Measurements from ENCODE around the gene CCNY.
"Not testable (repeated sequence)": the region's sequence is repeated elsewhere in the genome, so short reads cannot be mapped to it uniquely, and the experiment has no call there.

The CCNY gene

GRCh38 chr10:35387768-35388167 is 51.5 kb downstream of the CCNY start:
- FAIRE-seq, result no peak

GRCh38 chr10:35388197-35388596 is 51.9 kb downstream of the CCNY start:
- FAIRE-seq, result no peak

GRCh38 chr10:35388682-35389081 is 52.4 kb downstream of the CCNY start:
- no peak for FAIRE-seq

- no peak for FAIRE-seq
Measured at GRCh38 chr10:35390161-35390840, 54.0 kb downstream of the CCNY start.

- FAIRE-seq, result no peak
Measured at GRCh38 chr10:35390843-35391152, 54.5 kb downstream of the CCNY start.

GRCh38 chr10:35391153-35391953 is 55.0 kb downstream of the CCNY start:
- no peak for FAIRE-seq

- FAIRE-seq, result no peak
Measured at GRCh38 chr10:35391954-35392262, 55.6 kb downstream of the CCNY start.

GRCh38 chr10:35392482-35393228 is 56.3 kb downstream of the CCNY start:
- no peak for FAIRE-seq

GRCh38 chr10:35394411-35394851 is 58.1 kb downstream of the CCNY start:
- FAIRE-seq, result no peak

- FAIRE-seq, result no peak
Measured at GRCh38 chr10:35394934-35395333, 58.6 kb downstream of the CCNY start.

GRCh38 chr10:35396560-35397434 is 60.5 kb downstream of the CCNY start:
- FAIRE-seq, result no peak

GRCh38 chr10:35397953-35398352 is 61.6 kb downstream of the CCNY start:
- FAIRE-seq, result no peak

GRCh38 chr10:35398355-35398754 is 62.0 kb downstream of the CCNY start:
- FAIRE-seq, result no peak

- FAIRE-seq, result no peak
Measured at GRCh38 chr10:35398908-35399307, 62.6 kb downstream of the CCNY start.

GRCh38 chr10:35399414-35400009 is 63.2 kb downstream of the CCNY start:
- FAIRE-seq, result no peak

GRCh38 chr10:35400595-35401268 is 64.4 kb downstream of the CCNY start:
- no peak for FAIRE-seq

GRCh38 chr10:35403491-35403890 is 67.2 kb downstream of the CCNY start:
- FAIRE-seq, result not testable (repeated sequence)

- FAIRE-seq, result not testable (repeated sequence)
Measured at GRCh38 chr10:35404077-35404476, 67.8 kb downstream of the CCNY start.

- FAIRE-seq, result not testable (repeated sequence)
Measured at GRCh38 chr10:35406003-35406630, 69.8 kb downstream of the CCNY start.

GRCh38 chr10:35407696-35408095 is 71.4 kb downstream of the CCNY start:
- not testable (repeated sequence) for FAIRE-seq

GRCh38 chr10:35409094-35409582 is 72.8 kb downstream of the CCNY start:
- no peak for FAIRE-seq
